GM19099 (cell line): ENCODE results near the gene ARHGAP22.

Experiments used
- POLR2A ChIP-seq: IDR thresholded peaks from 3 replicates; pipeline ENCODE4 v1.6.1; 2011; ENCODE audit warnings: low read depth; ENCODE audit not compliant: insufficient read length; ENCODE audit errors: extremely low read depth

Gene ARHGAP22

GRCh38 chr10:48398261-48398660, 206.6 kb downstream of the ARHGAP22 start:
- TF ChIP-seq POLR2A: no peak
